GM12872 (cell line): ENCODE measurements around the gene CLDN25.

Source experiments
- CTCF ChIP-seq: IDR thresholded peaks from 3 replicates; pipeline ENCODE4 v1.5.1; 2011; ENCODE audit warnings: low read depth, mild to moderate bottlenecking, low read length, moderate library complexity; ENCODE audit not compliant: insufficient read depth

CLDN25 gene

GRCh38 chr11:113771964-113772363 is 7.6 kb upstream of the CLDN25 start:
- TF ChIP-seq CTCF: no peak

GRCh38 chr11:113773092-113773415 is 6.5 kb upstream of the CLDN25 start:
- no peak for TF ChIP-seq CTCF

DNA sequence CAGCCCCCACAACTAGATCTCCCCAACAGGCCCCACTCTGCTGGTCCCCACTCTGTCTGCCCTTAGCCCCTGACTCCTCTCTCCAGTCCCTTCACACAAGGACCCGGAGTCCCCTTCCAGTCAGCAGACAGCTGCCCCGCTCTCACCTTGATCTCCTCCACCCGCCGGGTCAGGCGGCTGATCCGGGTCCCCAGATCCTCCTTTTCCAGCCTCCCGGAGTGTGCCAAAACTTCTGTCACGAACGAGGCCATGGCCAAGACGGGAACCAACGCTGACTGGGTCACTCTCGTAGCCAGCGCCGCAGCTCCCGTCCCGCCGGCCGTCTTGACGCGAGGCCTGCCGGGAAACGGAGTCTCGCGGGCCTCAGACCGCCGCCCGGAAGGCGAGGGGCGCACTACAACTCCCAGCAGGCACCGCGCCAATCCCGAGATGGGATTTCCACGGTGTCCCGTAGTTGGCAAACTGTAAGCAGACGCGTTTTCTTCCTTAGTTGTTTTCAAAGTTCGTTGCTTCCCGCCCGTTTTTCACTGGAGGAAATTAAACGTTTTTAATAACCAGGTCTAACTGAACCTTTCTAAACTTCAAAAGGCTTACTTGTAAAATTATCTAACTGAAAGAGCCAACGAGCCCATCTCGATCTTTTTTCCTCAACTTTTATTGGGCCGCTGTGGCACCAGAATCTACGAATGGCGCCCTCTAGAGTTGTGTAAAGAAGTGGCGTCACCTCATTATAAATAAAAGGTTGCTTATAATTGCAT is 6.0 kb upstream of the CLDN25 start, which contains the start of gene ZW10:
ZW10 (minus strand) TSS at position 277 of the 758 bp plus-strand sequence; CDS start at position 251, 26 bp downstream.
- TF ChIP-seq CTCF: peak; percentile 68

GRCh38 chr11:113774174-113774503 is 5.5 kb upstream of the CLDN25 start:
- TF ChIP-seq CTCF: no peak

- TF ChIP-seq CTCF: no peak
Measured at GRCh38 chr11:113778111-113778910, 1.3 kb upstream of the CLDN25 start.

- TF ChIP-seq CTCF: no peak
Measured at GRCh38 chr11:113781682-113782081, 2.1 kb downstream of the CLDN25 start.

GRCh38 chr11:113782134-113782533 is 2.5 kb downstream of the CLDN25 start:
- no peak for TF ChIP-seq CTCF
